GM21576 (cell line): ENCODE data around the gene CD248.
A peak's percentile ranks its signal among the peaks of the same experiment; 100 is the strongest.
"Not testable (repeated sequence)": the region's sequence is repeated elsewhere in the genome, so short reads cannot be mapped to it uniquely, and the experiment has no call there.

Experiments used
- ATAC-seq: cut with Tn5 transposase; IDR thresholded peaks from one replicate; pipeline ENCODE4 v1.9.1; 2021; ENCODE audit warnings: mild to moderate bottlenecking, moderate library complexity; ENCODE audit not compliant: unreplicated experiment

CD248 gene

GRCh38 chr11:66328302-66329144 lies 11.7 kb upstream of the CD248 start:
- peak; percentile 43 for ATAC-seq

GRCh38 chr11:66328031-66328301 lies 11.1 kb upstream of the CD248 start:
- no peak for ATAC-seq

- no peak for ATAC-seq
These were observed 10.6 kb upstream of the CD248 start for GRCh38 chr11:66327171-66328030.

GRCh38 chr11:66326261-66327111 lies 9.6 kb upstream of the CD248 start:
- ATAC-seq = no peak

GRCh38 chr11:66325263-66325671 lies 8.4 kb upstream of the CD248 start:
- no peak for ATAC-seq

GRCh38 chr11:66324664-66325063 lies 7.8 kb upstream of the CD248 start:
- no peak for ATAC-seq

- no peak for ATAC-seq
These were observed 6.8 kb upstream of the CD248 start for GRCh38 chr11:66323684-66324083.

- ATAC-seq = no peak
These were observed 6.0 kb upstream of the CD248 start for GRCh38 chr11:66322732-66323427.

GRCh38 chr11:66321606-66322005 lies 4.8 kb upstream of the CD248 start:
- ATAC-seq = no peak

- ATAC-seq = not testable (repeated sequence)
These were observed 3.9 kb upstream of the CD248 start for GRCh38 chr11:66320748-66321147.

- ATAC-seq = not testable (repeated sequence)
These were observed 3.4 kb upstream of the CD248 start for GRCh38 chr11:66320289-66320688.

GRCh38 chr11:66318600-66318970 lies 1.7 kb upstream of the CD248 start:
- ATAC-seq = no peak

GRCh38 chr11:66317723-66318599 lies 1.1 kb upstream of the CD248 start:
- no peak for ATAC-seq

- ATAC-seq = no peak
These were observed 478 bp upstream of the CD248 start for GRCh38 chr11:66317322-66317722.

GRCh38 chr11:66315921-66316811 lies 678 bp downstream of the CD248 start:
- no peak for ATAC-seq

GRCh38 chr11:66315498-66315885 lies 1.4 kb downstream of the CD248 start:
- no peak for ATAC-seq

GRCh38 chr11:66314561-66315497 lies 2.0 kb downstream of the CD248 start:
- ATAC-seq = no peak

- ATAC-seq = no peak
These were observed 2.7 kb downstream of the CD248 start for GRCh38 chr11:66314186-66314501.
